HCEC 1CT (cell line): ENCODE measurements around the gene PPDPF.
"Not testable (repeated sequence)": the region's sequence is repeated elsewhere in the genome, so short reads cannot be mapped to it uniquely, and the experiment has no call there.

Source experiments
- DNase-seq: peaks from one replicate; pipeline ENCODE4 v3.0.0-alpha.2; 2017

PPDPF gene

GRCh38 chr20:63520504-63520933, at the start of gene PPDPF:
Gene PPDPF, plus strand, starts transcription at chr20:63520765. Its CDS starts 544 bp downstream, at chr20:63521309.
- peak; percentile 80 for DNase-seq

GRCh38 chr20:63471002-63471716, 49.4 kb upstream of the PPDPF start:
- no peak for DNase-seq

- DNase-seq = no peak
These were observed 48.9 kb upstream of the PPDPF start for GRCh38 chr20:63471717-63471980.

- no peak for DNase-seq
These were observed 48.4 kb upstream of the PPDPF start, which contains the start of gene KCNQ2 for GRCh38 chr20:63471981-63472831. Gene KCNQ2, minus strand, starts transcription at chr20:63472655. Its CDS starts 192 bp downstream, at chr20:63472463.

- no peak for DNase-seq
These were observed 47.6 kb upstream of the PPDPF start for GRCh38 chr20:63472862-63473390.

GRCh38 chr20:63473555-63474449, 46.8 kb upstream of the PPDPF start:
- no peak for DNase-seq

- DNase-seq = no peak
These were observed 45.4 kb upstream of the PPDPF start for GRCh38 chr20:63475209-63475608.

- DNase-seq = no peak
These were observed 43.4 kb upstream of the PPDPF start for GRCh38 chr20:63477061-63477616.

- DNase-seq = no peak
These were observed 42.6 kb upstream of the PPDPF start for GRCh38 chr20:63477944-63478343.

DNA sequence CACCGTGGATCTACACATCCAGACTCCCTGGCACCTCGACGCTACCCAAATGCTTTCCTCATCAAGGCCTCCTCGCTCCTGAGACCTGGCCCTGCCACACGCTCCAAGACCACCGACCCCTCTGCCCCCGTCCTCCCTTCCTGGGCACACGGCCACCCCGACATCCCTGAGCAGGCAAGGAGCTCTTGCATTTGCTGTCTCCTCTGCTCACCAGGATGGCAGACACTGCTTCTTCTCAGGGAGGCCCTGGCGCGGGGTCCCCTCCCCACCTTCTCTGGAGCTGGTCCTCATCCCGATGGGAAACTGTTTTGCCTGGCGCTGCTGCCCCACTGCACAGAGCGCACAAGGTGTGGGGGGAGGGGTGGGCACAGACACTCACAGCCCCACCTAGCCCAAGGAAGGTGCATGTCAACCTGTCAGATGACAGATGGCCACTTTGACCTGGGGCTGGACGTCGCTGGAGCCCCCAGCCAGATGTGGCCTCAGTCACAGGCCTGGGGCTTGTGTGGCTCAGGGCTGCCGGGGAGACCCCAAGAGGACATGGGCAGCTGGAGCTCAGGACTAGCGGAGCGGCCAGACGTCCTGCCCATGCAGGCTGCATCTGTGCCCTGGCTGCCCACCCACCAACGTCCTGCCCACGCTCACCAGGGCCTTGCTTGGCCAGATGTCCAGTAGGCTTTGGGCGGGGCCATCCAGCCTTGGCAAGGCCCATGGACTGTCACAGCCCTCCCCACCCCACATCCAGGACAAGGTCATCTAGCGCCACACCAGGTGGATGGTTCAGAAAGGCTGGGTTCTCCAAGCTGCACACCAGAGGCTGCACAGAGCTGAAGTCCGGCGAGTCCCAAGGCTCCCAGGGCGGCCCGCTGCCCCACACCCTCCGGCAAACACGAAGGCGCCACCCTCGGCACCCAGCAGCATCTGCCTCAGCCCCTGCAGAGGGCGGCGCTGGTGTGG, 41.9 kb upstream of the PPDPF start:
- no peak for DNase-seq

DNA sequence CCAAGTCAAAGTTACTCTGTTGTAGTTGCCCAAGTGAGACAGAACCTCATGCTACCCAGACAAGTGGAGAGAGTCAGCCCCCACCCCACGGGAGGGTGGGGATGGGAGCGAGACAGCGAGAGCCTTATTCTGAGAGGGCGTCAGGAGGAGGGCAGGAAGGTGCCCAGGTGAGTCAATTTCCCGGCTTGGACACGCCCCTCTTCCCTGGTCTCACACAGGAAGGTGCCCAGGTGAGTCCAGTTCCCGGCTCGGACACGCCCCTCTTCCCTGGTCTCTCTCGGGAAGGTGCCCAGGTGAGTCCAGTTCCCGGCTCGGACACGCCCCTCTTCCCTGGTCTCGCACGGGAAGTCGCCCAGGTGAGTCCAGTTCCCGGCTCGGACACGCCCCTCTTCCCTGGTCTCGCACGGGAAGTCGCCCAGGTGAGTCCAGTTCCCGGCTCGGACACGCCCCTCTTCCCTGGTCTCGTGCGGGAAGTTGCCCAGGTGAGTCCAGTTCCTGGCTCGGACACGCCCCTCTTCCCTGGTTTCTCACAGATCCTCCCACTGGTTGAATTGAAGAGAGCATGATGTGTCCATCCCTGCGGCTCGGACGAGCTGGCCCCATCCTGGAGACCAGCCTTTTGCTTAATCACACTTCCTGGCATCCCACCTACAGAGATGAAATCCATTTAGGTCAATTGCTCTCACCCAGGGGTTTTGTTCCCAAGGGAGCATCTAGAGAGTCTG, 40.7 kb upstream of the PPDPF start:
- not testable (repeated sequence) for DNase-seq

GRCh38 chr20:63481503-63481902, 39.1 kb upstream of the PPDPF start:
- no peak for DNase-seq

DNA sequence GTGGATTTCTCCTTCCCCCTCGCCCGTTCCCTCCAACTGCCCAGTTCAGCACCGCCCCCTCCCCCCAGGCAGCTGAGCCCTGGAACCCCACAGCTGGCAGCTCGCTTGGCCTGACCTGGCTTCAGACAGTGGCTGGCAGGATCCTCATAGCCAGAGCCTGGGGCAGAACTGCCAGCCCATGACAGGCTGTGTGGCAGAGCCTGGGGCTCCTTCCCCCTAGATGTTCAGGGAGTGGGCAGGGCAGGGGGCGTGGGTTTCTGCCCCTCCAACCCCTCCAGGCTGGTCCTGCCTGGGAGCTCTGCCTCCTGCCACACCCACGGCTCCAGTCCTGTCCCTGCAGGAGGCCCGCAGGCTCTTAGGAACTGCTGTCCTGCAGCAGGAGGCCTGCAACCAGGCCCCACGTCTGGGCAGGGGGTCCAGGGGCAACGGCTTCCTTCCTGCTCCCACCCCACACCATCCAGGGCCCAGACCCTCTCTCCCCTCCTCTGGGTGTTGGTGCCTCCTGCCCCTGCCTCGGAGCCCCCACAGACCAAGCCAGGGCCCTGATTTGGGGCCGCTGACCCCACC, 38.5 kb upstream of the PPDPF start:
- DNase-seq = no peak

DNA sequence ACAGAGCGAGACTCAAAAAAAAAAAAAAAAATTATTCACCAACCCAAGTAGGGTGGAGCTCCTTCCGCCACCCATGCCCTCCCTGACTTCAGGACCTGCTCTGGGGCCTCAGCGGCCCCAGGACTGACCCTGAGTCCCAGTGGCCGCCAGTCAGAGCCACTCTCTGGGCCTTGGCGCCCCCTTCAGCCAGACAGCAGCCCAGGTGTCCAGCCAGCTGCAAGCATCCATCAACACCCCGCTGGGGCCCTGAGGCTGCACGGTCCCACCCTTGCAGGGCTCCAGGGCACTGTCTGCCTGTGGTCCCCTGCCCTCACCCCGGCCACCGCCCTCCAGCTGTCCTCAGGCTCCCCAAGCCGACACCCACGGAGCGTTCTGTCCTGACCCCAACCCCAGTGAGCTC, 36.7 kb upstream of the PPDPF start:
- no peak for DNase-seq

- DNase-seq = no peak
These were observed 36.3 kb upstream of the PPDPF start for GRCh38 chr20:63484236-63484635.

- no peak for DNase-seq
These were observed 35.7 kb upstream of the PPDPF start for GRCh38 chr20:63484651-63485403.

GRCh38 chr20:63486300-63486855, 34.2 kb upstream of the PPDPF start:
- DNase-seq = no peak

DNA sequence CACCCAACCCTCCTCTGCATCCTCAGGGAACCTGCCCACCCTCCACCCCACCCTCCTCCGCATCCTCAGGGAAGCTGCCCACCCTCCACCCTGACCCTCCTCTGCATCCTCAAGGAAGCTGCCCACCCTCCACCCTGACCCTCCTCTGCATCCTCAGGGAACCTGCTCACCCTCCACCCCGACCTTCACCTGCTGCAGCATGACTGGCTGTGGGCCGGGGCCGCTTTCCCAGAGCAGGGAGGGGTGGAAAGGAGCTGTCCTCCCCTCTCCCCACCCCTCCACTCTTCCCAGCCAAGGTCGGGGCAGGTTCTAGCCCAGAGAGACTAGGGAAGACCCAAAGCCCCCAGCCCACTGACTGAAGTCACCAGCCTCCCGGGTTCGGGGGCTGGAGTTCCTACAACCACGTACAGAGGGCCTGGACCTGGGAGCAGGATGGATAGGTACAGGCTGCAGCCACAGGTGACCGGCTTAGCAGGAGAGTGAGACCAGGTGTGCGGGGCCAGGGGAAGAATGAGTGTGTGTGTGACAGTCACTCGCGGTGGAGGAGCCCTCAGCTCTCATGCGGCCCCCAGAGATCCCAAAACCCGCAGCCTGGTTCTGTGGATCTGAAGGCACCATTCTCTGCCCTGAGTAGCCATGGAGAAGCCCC, 33.3 kb upstream of the PPDPF start:
- no peak for DNase-seq

- DNase-seq = no peak
These were observed 32.8 kb upstream of the PPDPF start for GRCh38 chr20:63487781-63488241.
